HG03066 (cell line): ENCODE results near the gene STIM1.

Experiments used
- ATAC-seq: cut with Tn5 transposase; IDR thresholded peaks from one replicate; pipeline ENCODE4 v1.9.1; 2021; ENCODE audit warnings: low read depth; ENCODE audit not compliant: unreplicated experiment

The STIM1 gene

DNA sequence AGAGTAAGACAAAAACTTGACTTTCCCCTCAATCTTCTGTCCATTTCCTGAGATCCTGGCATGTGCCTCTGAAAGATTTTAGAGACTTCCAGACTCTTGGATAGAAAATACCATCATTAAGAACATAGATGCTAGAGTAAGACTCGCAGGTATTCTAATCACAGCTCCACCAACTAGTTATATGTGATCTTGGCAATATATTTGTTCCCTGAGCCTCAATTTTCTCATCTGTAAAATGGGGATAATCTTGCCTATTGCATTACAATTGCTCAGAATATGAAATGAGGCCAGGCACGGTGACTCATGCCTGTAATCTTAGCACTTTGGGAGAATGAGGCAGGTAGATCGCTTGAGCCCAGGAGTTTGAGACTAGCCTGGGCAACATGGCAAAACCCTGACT lies 25.4 kb upstream of the STIM1 start:
- ATAC-seq, result no peak

DNA sequence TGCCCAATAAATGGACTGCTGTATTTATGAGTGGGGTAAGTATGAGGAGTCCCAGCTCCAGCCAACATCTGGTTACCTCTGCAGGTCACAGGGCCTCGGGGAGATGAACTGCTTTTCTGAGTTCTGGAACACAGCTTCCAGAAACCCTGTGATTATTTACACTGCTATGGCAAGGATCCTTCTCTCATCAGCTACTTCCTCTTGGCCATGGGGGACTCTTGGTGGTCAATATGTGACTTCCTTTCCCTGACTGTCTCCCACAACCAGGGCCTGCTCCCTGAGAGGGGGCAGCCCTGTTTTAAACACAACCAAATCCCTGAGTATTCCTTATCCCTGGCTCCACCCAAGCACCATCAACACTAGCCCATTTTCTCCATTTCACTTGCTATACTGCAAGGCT lies 24.7 kb upstream of the STIM1 start:
- no peak for ATAC-seq

DNA sequence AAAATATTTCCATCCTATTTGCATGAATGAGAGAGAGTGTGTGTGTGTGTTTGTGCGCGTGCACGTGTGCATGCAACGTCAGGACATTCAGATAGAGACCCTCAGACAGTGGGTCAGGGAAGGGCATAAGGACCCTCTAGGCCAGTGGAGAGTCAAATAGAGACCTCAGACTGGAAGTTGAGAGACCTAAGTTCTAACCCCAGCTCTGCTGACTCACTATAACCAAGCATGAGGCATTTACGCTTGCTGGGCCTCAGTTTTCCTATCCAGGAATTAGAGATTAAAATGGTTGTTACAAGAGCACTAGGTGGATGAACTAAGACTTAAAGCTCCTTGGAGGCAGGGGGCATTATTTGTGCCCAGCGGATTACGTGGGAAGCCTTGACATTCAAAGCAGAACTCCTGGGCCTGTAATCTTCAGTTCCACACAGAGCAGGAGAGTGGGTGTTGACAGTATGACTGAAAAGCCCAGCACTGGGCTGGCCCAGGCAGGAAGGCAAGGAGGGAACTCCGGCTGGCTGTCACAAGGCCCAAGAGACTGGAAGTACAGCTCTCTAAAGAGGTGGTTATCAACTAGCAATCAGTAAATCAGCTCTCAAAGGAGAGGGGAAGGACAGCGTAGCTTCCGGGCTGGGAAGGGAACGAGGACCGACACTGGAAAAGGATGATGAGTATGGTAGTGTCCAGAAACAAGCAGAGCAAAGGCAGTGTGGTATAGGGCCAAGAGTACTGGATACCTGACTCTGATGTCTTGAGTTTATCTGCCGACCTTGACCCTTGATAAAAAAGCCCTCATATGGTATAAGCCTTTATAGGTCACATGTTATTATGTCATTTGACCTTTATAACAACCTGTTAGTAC lies 23.9 kb upstream of the STIM1 start:
- ATAC-seq, result no peak

DNA sequence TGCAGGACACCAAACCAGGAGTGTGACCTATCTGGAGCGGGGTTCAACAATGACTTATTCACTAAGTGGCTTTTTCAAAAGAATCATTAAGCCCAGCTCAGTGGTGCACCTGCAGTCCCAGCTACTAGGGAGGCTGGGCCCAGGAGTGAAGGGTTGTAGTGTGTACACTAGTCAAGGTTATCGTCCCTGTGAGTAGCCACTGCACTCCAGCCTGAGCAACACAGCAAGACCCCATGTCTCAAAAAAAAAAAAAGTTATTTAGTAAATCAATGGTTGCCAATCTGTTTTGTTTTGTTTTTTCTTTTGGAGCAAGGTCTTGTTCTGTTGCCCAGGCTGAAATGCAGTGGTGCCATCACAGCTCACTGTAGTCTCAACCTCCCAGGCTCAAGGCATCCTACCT lies 22.6 kb upstream of the STIM1 start:
- ATAC-seq, result no peak

GRCh38 chr11:3833449-3833848 lies 22.0 kb upstream of the STIM1 start:
- ATAC-seq, result no peak

GRCh38 chr11:3834349-3834663 lies 21.2 kb upstream of the STIM1 start:
- ATAC-seq, result no peak

DNA sequence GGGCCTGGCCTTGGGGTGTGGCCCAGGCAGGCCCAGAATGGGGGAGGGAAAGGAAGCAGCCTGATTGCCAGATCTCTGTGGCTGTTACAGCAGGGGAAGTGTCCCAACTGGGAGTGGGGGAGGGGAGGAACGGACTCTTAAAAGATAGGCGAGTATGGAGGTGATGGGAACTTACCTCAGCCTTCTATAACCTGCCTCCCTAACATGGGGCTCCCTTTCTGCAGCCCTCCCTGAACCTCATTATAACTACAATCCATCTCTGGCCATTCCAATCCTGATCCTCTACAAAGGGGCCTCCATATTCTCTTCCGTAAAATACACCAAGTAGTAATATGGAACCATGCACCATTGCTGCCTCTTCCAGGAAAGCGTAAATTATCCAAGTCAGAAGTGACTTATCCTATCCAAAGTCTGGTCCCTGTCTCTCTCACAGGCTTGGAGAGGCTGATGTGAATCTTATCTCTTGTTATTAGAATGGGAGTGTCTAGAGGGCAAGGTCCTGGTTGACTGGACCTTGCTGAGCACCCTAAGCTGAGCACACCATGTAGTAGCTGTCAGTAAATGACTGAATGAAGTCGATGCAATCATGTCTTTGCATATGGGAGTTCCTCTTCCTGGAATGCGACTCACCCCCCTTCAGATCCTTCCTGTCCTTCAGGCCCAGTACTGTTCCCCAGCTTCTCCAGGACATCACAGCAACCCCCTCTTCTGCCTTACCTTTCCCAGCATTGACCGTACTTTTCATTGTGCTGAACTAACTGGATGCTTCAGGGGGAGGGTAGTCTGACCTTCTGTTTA lies 20.6 kb upstream of the STIM1 start:
- no peak for ATAC-seq

DNA sequence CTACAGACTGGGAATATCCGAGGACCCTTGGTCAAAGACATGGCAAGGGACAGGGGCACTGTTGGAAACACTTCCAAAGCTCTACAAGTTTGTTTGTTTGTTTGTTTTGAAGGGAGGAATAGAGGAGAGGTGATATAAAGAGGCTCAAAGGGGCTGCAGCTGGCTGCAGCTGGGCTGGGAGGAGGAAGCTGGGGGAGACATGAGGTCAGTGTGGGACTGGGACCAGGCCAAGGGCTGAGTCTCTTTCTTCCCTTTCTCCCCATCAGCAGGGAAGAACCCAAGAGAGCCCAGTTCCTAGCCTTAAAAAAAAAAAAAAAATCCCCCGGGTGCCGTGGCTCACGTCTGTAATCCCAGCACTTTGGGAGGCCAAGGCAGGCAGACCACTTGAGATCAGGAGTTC lies 19.7 kb upstream of the STIM1 start:
- ATAC-seq, result no peak

- no peak for ATAC-seq
Observed at GRCh38 chr11:3836903-3837302, 18.6 kb upstream of the STIM1 start.

DNA sequence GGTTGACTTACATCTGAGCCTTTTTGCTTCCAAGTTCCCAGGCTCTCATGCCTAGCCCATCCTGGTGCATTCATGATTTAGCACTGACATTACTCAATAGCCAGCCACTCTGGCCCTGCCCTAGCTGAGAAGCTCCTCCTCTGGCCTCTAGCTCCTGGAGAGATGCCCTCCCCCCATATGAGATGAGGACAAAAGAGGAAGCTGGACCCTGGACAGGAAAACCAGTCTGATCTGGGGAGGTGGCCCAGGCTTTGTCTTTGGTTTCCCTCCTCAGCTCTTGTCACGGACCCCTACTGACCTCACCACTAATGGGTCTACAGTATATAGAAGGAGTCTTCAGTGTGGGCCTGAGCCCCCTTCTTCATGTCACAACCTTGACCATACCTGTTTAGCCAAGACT lies 17.7 kb upstream of the STIM1 start:
- ATAC-seq, result no peak

- ATAC-seq, result no peak
Observed at GRCh38 chr11:3838504-3838903, 17.0 kb upstream of the STIM1 start.

DNA sequence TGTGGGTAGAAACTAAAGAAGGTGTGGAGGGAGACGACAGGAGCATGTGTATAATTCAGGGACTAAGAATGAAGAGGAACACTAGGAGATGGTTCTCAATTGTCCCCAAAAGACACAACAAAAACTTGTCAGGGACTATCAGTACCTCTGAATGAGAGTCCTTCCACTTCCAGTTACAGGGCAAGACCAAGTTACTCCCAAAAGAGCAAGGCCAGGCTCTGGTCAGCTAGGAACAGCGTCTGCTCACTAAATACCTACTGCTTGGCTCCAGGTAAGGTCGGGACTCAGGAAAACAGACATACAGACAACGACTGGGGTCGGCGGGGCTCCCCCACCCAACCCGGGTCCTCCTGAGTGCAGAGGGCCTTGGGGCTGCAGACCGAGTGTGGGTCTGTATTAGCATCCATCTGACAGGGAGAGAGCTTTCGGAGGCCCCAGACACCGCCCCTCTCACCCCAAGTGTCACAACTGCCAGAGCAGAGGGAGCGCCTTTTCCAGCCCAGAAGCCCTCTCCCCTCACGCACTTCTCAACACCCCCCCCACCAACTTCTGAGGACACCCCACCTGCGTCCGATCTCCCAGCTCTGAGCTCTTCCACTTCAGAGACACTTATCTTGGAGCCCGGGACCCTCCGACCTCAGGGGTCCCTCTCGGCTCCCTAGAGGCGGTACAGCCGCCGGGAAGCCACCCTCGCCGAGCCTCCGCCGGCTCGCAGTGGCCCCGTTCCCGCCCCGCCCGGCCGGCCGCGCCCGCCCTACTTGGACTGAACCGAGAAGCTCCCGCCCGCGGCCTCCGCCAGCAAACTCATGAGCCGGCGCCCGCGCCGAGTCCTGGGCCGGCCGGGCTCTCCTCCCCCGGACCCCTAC lies 15.2 kb upstream of the STIM1 start:
- ATAC-seq, result no peak

DNA sequence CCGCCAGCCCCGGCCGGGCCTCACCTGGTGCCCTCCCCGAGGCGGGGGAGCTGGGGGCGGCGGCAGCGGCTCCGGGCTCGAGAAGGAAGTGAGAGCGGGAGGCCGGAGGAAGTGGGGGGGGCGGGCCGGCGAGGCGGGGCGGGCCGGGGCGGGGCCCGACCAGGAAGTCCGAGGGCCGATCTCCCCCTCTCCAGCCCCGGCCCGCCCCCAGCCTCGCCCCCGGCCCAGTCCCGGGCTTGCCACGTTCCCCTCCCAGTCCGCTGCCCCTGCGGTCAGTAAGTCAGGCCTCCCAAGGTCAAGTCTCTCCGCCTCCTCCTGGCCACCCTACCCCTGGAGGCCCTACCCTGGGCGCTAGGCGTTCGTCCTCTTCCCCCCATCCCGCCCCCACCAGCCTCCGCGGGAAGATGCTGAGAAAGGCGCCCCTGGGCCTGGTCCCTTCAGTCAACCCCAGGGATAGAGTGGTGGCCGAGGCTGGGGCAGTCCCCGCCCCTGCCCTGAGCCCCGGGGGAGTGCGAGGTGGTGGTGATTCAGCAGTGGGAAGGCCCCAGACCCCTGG lies 14.5 kb upstream of the STIM1 start, which contains the start of gene RHOG:
TSS of gene RHOG (minus strand) at position 90 of the 556 bp plus-strand sequence. CDS start 12,821 bp downstream, outside the sequence.
- ATAC-seq, result peak; percentile 45

DNA sequence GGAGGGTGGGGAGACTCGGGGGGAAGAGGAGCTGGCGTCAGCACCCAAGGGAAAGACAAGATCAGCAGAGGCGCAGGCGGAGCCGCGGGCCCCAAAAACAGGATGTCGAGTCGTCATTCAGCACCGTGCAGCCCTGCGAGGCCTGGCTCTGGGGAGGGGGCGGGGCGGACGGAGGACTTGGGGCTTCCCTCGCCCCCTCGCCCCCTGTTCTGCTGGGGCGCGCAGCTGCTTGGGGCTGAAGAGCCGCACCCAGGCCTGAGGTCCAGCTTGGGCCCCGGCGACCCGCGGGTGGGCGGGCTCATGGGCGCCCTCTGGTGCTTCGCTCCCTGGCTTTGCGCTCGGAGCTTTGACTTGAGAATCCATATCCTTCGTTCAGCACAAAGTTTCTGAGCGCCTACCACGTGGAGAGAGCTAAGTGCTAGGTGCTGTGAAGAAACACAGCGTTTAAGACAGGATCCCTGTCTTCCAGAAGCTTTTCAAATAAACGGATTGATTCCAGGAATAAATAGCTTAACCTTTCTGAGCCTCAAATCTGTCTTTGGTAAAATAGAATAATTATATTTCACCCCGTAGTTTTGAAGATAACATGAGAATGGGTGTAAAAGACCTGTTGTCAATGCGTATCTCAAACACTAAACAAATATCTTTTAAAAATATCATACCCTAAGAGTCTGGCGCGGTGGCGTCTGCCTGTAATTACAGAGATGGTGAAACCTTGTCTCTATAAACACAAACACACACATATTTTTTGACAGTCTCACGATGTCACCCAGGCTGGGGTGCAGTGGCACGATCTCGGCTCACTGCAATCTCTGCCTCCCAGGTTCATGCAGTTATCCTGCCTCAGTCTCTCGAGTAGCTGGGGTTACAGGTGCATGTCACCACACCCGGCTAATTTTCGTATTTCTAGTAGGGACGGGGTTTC lies 13.8 kb upstream of the STIM1 start:
- peak; percentile 40 for ATAC-seq

GRCh38 chr11:3843326-3843725 lies 12.1 kb upstream of the STIM1 start:
- ATAC-seq, result no peak

GRCh38 chr11:3845246-3845645 lies 10.2 kb upstream of the STIM1 start:
- ATAC-seq, result no peak

- ATAC-seq, result no peak
Observed at GRCh38 chr11:3845670-3846069, 9.8 kb upstream of the STIM1 start.

DNA sequence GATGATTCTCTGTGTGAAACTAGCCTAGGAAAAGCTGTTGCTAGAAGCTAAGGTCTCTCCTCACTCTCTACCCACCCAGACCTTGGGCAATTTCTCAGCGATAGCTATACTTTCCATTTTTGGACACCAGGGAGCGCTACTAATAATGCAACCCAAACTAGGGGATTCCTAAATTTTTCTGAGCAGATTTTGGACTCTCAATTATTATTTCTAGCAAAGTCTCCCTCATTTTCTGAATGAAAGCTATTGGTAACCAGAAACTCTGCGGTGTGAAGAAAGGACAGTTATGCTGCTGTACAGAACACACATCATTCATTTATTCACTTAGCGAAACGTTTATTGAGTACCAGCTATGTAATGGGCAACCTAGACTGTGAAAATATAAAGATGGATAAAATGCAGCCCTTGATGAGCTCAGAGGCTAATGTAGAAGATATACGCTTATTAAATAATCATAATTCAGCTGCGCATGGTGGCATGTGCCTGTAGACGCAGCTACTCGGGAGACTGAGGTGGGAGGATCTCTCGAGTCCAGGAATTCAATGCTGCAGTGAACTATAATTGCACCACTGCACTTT lies 6.1 kb upstream of the STIM1 start:
- no peak for ATAC-seq

DNA sequence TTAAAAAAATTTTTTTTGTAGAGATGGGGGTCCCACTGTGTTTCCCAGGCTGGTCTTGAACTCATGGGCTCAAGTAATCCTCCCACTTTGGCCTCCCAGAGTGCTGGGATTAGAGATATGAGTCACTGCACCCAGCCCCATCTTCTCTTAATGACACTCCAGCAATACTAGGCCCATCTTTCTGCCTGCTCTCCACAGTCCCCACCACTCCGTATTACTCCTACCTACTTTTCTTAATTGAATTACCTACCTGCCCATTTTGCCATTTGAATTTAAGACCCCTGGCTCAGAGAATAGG lies 2.0 kb upstream of the STIM1 start:
- no peak for ATAC-seq
